Neuronal stem cell (in vitro differentiated cells): Measurements from ENCODE around the gene THSD4.
"Not testable (repeated sequence)": the region's sequence is repeated elsewhere in the genome, so short reads cannot be mapped to it uniquely, and the experiment has no call there.

Source experiments
- DNase-seq: peaks from one replicate; pipeline ENCODE4 v3.0.0-alpha.2; 2013; ENCODE audit warnings: low spot score
- H2AFZ ChIP-seq: one replicate; pipeline ENCODE4 v1.6.1; 2013; ENCODE audit warnings: mild to moderate bottlenecking, low read length, inconsistent platforms
- H2AK5ac ChIP-seq: 2 replicates; pipeline ENCODE4 v1.6.1; 2013; ENCODE audit warnings: low read depth, mild to moderate bottlenecking, inconsistent platforms, low read length, moderate library complexity, mixed read lengths
- H2BK120ac ChIP-seq: 2 replicates; pipeline ENCODE4 v1.6.1; 2013; ENCODE audit warnings: low read depth, mild to moderate bottlenecking, inconsistent platforms, low read length, moderate library complexity, mixed read lengths
- H2BK12ac ChIP-seq: one replicate; pipeline ENCODE4 v1.6.1; 2013; ENCODE audit warnings: low read length, inconsistent platforms
- H2BK15ac ChIP-seq: 2 replicates; pipeline ENCODE4 v1.6.1; 2013; ENCODE audit warnings: mild to moderate bottlenecking, low read length, inconsistent platforms, mixed read lengths
- H2BK5ac ChIP-seq: one replicate; pipeline ENCODE4 v1.6.1; 2013; ENCODE audit warnings: inconsistent platforms, mild to moderate bottlenecking, low read length, moderate library complexity
- H3K14ac ChIP-seq: one replicate; pipeline ENCODE4 v1.6.1; 2013; ENCODE audit warnings: low read length, inconsistent platforms
- H3K18ac ChIP-seq: 2 replicates; pipeline ENCODE4 v1.6.1; 2013; ENCODE audit warnings: low read length, inconsistent platforms
- H3K23ac ChIP-seq: 2 replicates; pipeline ENCODE4 v1.6.1; 2013; ENCODE audit warnings: low read depth, mild to moderate bottlenecking, mixed read lengths, low read length, inconsistent platforms; ENCODE audit not compliant: poor library complexity
- H3K27ac ChIP-seq: replicated peaks from 3 replicates; pipeline ENCODE4 v1.5.1; 2013; ENCODE audit warnings: low read length, inconsistent platforms
- H3K27me3 ChIP-seq, 3 experiments: 2 replicates each; pipeline ENCODE4 v1.6.1; 2013; ENCODE audit warnings: low read length in 3 of 3, mild to moderate bottlenecking in 2 of 3, inconsistent platforms in 1 of 3, low read depth in 1 of 3, mixed read lengths in 1 of 3, moderate library complexity in 1 of 3; ENCODE audit not compliant: control insufficient read depth in 3 of 3, insufficient read depth in 3 of 3
- H3K36me3 ChIP-seq, 2 donors: replicated peaks in 1 of 2; 2 replicates each; pipeline ENCODE4 v1.6.1; 2013; ENCODE audit warnings: low read length in 2 of 2; ENCODE audit not compliant: control insufficient read depth in 2 of 2, insufficient read depth in 2 of 2
- H3K4ac ChIP-seq: 2 replicates; pipeline ENCODE4 v1.6.1; 2013; ENCODE audit warnings: inconsistent platforms, mild to moderate bottlenecking, low read length, moderate library complexity
- H3K4me1 ChIP-seq, 2 donors: 1 replicate in 1 of 2; 2 replicates in 1 of 2; pipeline ENCODE4 v1.6.1; 2013; ENCODE audit warnings: low read length in 2 of 2, low read depth in 1 of 2; ENCODE audit not compliant: control insufficient read depth in 2 of 2, insufficient read depth in 1 of 2
- H3K4me2 ChIP-seq: one replicate; pipeline ENCODE4 v1.6.1; 2013; ENCODE audit warnings: mild to moderate bottlenecking, low read length, inconsistent platforms; ENCODE audit not compliant: insufficient read depth, poor library complexity, severe bottlenecking
- H3K4me3 ChIP-seq, 2 donors: 2 replicates each; pipeline ENCODE4 v1.5.1; 2013; ENCODE audit warnings: low read length in 2 of 2, mild to moderate bottlenecking in 2 of 2, inconsistent platforms in 1 of 2, moderate library complexity in 1 of 2
- H3K79me1 ChIP-seq: one replicate; pipeline ENCODE4 v1.6.1; 2013; ENCODE audit warnings: low read depth, mild to moderate bottlenecking, inconsistent platforms, low read length, moderate library complexity
- H3K9ac ChIP-seq: one replicate; pipeline ENCODE4 v1.6.1; 2013; ENCODE audit warnings: mild to moderate bottlenecking, low read depth, low read length, inconsistent platforms; ENCODE audit not compliant: poor library complexity
- H3K9me3 ChIP-seq, 2 donors: replicated peaks in 1 of 2; 2 replicates each; pipeline versions ENCODE3 to v1.6.1; 2013; ENCODE audit warnings: low read length in 2 of 2, mild to moderate bottlenecking in 2 of 2, inconsistent platforms in 1 of 2, low read depth in 1 of 2, mixed read lengths in 1 of 2, moderate library complexity in 1 of 2; ENCODE audit not compliant: control insufficient read depth in 2 of 2, insufficient read depth in 1 of 2
- H4K8ac ChIP-seq: one replicate; pipeline ENCODE4 v1.6.1; 2013; ENCODE audit warnings: low read depth, mild to moderate bottlenecking, inconsistent platforms, low read length, moderate library complexity
- H4K91ac ChIP-seq: one replicate; pipeline ENCODE4 v1.6.1; 2013; ENCODE audit warnings: low read length, low read depth, mild to moderate bottlenecking, inconsistent platforms; ENCODE audit not compliant: poor library complexity
- WGBS, 2 donors: extraction: QIAGEN DNeasy Blood & Tissue Kit; methylation state at CpG; one replicate each; pipeline ENCODE4 v1.1.7; 2013; ENCODE audit warnings: missing lambda C conversion rate in 2 of 2, mixed read lengths in 1 of 2; ENCODE audit not compliant: insufficient read length in 2 of 2, insufficient replicate concordance in 1 of 2; ENCODE audit errors: extremely low coverage in 2 of 2; 5-methylcytosine and 5-hydroxymethylcytosine counted together

Gene THSD4

DNA sequence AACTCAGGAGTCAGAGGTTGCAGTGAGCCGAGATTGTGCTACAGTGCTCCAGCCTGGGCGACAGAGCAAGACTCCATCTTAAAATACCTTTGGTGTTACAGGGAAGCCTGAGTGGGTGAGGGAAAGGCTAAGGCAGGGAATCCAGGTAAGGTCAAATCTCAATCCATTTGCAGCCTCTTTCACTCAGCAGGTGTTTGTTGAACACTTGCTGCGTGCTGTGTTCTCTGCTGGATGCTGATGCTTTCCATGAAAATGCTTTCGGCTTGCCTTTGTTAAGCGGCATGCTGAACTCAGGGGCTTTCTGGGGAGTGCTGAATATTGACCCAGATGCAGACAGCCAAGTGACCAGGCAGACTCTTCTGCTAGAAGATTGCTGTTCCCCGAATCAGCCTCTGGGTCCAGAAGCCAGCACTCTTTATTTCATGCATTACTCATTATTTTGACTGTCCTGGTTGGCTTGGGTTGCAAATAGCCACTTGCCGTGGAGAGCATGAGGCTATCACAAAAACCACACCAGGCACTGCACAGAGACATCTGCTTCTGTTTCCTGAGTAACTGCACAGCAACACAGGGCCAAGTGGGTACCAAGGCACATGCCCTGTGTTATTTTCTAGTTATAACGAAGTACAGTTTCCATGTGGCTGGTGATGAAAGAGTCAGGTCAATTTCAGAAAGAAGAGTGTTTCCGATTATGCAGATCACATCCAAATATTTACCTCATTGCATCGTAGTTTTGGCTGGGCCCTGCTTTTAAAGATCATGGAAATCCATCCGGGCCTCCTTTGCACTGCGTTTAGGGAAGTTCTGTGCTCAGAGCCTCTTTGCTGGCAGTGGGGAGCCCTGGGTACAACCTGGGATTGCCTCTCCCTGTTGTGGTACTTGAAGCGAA, 88.6 kb downstream of the THSD4 start:
- no peak overlapping the region for H2AK5ac ChIP-seq
- H3K23ac ChIP-seq = no peak overlapping the region
- no peak overlapping the region for H2AFZ ChIP-seq
- no CpG with 5 or more reads among the region's 13 CpGs for WGBS, 2 donors
- H3K9ac ChIP-seq = no peak overlapping the region
- no peak overlapping the region for H2BK12ac ChIP-seq
- H3K4me3 ChIP-seq = no peak overlapping the region
- DNase-seq = no peak
- H2BK15ac ChIP-seq = no peak overlapping the region
- peaks cover 0 to 2% of the 10 kb centered on the region in 2 donors for H3K36me3 ChIP-seq
- no peak overlapping the region for H3K18ac ChIP-seq
- no peak overlapping the region for H4K91ac ChIP-seq
- peaks cover 0 to 7% (median 6%) of the 10 kb centered on the region in 3 experiments for H3K27me3 ChIP-seq
- no peak overlapping the region for H2BK5ac ChIP-seq
- no peaks in the 10 kb centered on the region for H3K79me1 ChIP-seq
- H3K9me3 ChIP-seq = peaks cover 0 to 3% of the 10 kb centered on the region in 2 donors
- no peak overlapping the region for H4K8ac ChIP-seq
- no peak overlapping the region for H3K27ac ChIP-seq
- H2BK120ac ChIP-seq = no peak overlapping the region
- H3K4ac ChIP-seq = no peak overlapping the region
- no peak overlapping the region for H3K4me2 ChIP-seq
- H3K14ac ChIP-seq = no peak overlapping the region
- peaks cover 0 to 10% of the 10 kb centered on the region in 2 donors for H3K4me1 ChIP-seq

DNA sequence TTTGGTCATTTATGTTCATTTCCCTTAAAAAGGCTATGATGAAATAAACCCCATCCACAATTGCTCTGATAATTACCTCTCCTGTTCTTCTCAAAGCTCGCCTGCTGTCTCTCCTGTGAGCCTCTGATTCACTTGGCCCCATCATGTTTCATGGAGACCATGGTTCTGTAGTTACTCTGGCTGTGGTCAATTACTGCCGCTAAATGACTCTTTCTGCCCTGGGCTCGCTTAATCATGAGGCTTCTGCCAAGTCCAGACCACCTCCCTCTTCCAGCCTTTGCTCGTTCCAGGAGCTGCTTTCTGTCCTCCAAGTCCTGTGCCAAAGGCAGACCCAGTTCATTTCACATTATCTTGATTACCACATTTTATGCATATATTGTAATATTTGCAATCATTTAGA, 91.9 kb downstream of the THSD4 start:
- Histone ChIP-seq H3K9me3 (no peaks in the 10 kb centered on the region), H3K27ac (no peak overlapping the region), H2BK12ac (no peak overlapping the region), H2AFZ (no peak overlapping the region), H3K18ac (no peak overlapping the region), H2BK15ac (no peak overlapping the region), H3K4me3 (no peak overlapping the region), H3K79me1 (no peaks in the 10 kb centered on the region), H4K91ac (no peak overlapping the region), H3K36me3 (no peaks in the 10 kb centered on the region), H3K27me3 (peaks cover 0 to 10% (median 3%) of the 10 kb centered on the region in 3 experiments), H3K4me1 (peaks cover 0 to 8% of the 10 kb centered on the region in 2 donors), H2AK5ac (no peak overlapping the region), H3K4ac (no peak overlapping the region), H3K23ac (no peak overlapping the region), H2BK5ac (no peak overlapping the region), H3K14ac (no peak overlapping the region), H4K8ac (no peak overlapping the region), H3K9ac (no peak overlapping the region), H2BK120ac (no peak overlapping the region), H3K4me2 (no peak overlapping the region)
- DNase-seq = no peak
- WGBS, 2 donors = no CpG with 5 or more reads among the region's 4 CpGs

DNA sequence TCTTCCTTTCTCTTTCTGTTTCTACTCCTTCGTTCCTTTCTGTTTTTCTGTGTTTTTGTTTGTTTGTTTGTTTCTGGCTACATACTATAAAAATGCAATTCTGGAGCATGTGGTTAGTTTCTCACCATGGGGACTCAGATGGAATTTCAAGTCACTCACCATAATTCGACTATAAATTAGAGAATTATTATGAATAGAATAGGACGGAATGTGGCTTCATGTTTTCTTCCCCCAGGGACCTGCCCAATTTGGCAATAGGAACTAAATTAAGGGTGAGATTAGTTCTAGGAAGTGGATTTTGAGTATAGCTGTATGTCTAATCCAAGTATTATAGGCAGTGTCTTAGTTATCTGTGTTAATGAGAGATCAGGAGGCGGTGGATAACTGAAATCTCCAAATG, 96.9 kb downstream of the THSD4 start:
- Histone ChIP-seq H2AK5ac (no peak overlapping the region), H3K79me1 (no peaks in the 10 kb centered on the region), H3K9me3 (peaks cover 0 to 2% of the 10 kb centered on the region in 2 donors), H2BK15ac (no peak overlapping the region), H4K91ac (no peak overlapping the region), H3K14ac (no peak overlapping the region), H3K4me2 (no peak overlapping the region), H2BK120ac (no peak overlapping the region), H3K36me3 (no peaks in the 10 kb centered on the region), H3K4ac (no peak overlapping the region), H3K27me3 (peaks cover 0 to 9% (median 3%) of the 10 kb centered on the region in 3 experiments), H3K4me3 (no peak overlapping the region), H2BK5ac (no peak overlapping the region), H3K23ac (no peak overlapping the region), H3K27ac (no peak overlapping the region), H4K8ac (no peak overlapping the region), H3K9ac (no peak overlapping the region), H2BK12ac (no peak overlapping the region), H3K4me1 (peaks cover 0 to 3% of the 10 kb centered on the region in 2 donors), H3K18ac (no peak overlapping the region), H2AFZ (no peak overlapping the region)
- DNase-seq = no peak
- no CpG with 5 or more reads among the region's 4 CpGs for WGBS, 2 donors

DNA sequence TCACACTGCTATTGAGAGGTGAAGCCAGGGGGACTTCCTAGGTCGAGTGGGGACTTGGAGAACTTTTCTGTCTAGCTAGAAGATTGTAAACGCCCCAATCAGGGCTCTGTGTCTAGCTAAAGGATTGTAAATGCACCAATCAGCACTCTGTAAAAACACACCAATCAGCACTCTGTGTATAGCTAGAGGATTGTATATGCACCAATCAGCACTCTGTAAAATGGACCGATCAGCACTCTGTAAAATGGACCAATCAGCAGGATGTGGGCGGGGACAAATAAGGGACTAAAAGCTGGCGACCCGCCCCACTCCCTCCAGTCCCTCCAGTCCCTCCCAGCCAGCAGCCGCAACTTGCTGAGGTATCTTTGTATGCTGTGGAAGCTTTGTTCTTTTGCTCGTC, 98.7 kb downstream of the THSD4 start:
- H2BK5ac ChIP-seq, H3K27me3 ChIP-seq, H3K4me2 ChIP-seq, H3K27ac ChIP-seq, H2AK5ac ChIP-seq, H2BK120ac ChIP-seq, H3K4ac ChIP-seq, H2AFZ ChIP-seq, H2BK12ac ChIP-seq, H3K36me3 ChIP-seq, H3K9ac ChIP-seq, H3K4me3 ChIP-seq, DNase-seq, H3K9me3 ChIP-seq, H4K8ac ChIP-seq, H3K79me1 ChIP-seq, H3K4me1 ChIP-seq, H4K91ac ChIP-seq, H3K14ac ChIP-seq, H3K23ac ChIP-seq, H3K18ac ChIP-seq, H2BK15ac ChIP-seq: not testable (repeated sequence)
- WGBS, 2 donors = no CpG with 5 or more reads among the region's 8 CpGs
